ENCODE data around the gene BDNF. TPM values are rescaled to one million over a fixed set of nuclear protein-coding genes. Genes with fewer than 3 reads are reported as not detected.

Gene BDNF
- total RNA-seq, 1 donor from 2014 or later = 4.3 TPM

DNA sequence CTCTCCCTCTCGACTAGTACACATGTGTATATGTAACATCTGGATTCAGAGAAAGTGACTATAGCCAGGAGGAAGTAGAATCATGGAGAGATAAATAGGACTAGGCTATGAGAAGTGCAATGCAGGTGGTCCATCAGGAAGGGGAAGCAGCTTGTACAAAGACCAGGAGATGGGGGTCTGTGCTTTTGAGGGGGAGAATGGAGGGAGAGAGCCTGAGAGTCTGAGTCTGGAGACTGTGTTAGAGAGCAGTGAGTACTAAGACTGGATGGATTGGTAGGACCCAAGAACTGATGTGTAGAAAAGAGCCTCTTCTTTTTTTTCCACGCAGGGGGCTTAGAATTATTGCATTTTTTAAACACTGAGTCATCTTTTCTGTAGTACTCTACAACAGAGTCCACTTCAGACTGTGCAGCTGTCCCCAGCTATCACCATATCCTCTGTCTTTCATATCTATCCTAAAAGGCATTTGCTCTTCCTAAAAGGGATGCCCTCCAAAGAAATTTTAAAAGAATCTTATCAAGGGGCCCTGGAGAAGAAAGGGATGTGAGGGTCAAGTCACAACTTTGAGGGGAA is 80.4 kb downstream of the BDNF start:
- no peak for ATAC-seq
- TF ChIP-seq, protein P1, sequence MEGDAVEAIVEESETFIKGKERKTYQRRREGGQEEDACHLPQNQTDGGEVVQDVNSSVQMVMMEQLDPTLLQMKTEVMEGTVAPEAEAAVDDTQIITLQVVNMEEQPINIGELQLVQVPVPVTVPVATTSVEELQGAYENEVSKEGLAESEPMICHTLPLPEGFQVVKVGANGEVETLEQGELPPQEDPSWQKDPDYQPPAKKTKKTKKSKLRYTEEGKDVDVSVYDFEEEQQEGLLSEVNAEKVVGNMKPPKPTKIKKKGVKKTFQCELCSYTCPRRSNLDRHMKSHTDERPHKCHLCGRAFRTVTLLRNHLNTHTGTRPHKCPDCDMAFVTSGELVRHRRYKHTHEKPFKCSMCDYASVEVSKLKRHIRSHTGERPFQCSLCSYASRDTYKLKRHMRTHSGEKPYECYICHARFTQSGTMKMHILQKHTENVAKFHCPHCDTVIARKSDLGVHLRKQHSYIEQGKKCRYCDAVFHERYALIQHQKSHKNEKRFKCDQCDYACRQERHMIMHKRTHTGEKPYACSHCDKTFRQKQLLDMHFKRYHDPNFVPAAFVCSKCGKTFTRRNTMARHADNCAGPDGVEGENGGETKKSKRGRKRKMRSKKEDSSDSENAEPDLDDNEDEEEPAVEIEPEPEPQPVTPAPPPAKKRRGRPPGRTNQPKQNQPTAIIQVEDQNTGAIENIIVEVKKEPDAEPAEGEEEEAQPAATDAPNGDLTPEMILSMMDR (IDR thresholded peaks at IDR 0.05) = no peak
- Histone ChIP-seq H3K36me3 (no peaks in the 10 kb centered on the region), H3K4me3 (no peak overlapping the region), H3K27ac (no peak overlapping the region), H3K4me1 (no peaks in the 10 kb centered on the region), H3K27me3 (no peaks in the 10 kb centered on the region), H3K9me3 (no peaks in the 10 kb centered on the region)
- DNase-seq = no peak
- intact Hi-C loops (cut with DNase I) = no loop called here

DNA sequence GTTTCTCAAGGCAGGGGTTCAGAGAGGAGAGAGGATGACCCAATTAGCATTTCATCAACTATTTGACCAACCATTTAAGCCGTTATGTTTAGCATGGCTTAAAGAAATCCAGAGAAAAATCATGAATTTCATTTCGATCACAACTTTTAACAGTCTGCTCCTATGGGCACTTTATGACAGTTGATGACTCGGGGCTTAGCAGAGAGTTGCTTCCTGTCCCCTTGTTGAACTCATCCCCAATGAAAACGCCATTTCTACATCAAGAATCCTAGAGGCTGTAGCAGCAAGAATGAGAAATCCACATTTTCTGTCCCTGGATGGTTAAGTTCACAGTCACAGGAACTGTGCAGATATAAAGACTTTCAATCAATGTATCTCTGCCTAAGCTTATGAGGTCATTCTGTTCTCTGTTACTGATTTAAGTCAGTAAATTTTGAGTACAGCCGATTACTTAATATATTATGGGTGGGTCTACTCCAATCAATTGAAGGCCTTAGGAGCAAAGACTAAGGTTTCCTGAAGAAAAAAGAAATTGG is 81.1 kb downstream of the BDNF start:
- TF ChIP-seq, protein P1 (IDR thresholded peaks at IDR 0.05) = no peak
- Histone ChIP-seq H3K4me3 (no peak overlapping the region), H3K4me1 (no peaks in the 10 kb centered on the region), H3K27me3 (no peaks in the 10 kb centered on the region), H3K36me3 (no peaks in the 10 kb centered on the region), H3K9me3 (no peaks in the 10 kb centered on the region), H3K27ac (no peak overlapping the region)
- intact Hi-C loops (cut with DNase I) = no loop called here
- ATAC-seq = no peak
- no peak for DNase-seq

DNA sequence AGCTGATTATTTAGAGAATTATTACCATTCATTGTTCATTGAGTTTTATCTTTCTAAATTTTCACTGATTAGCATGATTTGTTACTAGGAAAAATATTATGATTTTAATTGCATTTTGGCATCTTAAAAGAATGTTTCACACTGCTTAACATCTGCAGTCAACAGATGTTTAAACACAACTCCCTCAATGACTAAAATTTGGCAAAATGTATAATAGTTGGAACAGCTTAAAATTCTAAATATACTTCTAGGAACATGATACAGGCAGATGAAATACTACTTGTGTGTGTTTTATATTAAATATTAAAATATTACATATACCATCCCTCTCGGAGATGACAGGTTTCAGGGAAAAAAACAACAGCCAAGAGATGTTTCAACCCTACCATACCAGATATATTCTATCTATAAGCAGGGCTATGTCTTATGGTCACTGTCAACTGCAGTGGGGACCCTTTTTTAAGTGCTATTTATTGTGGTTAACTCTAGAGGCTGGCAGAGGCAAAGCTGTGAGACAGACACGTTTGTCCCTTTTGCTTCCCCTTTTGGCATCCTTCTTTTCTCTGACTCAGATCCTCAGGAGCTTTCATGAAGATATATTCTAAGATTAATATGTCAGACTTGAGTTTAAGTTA is 81.9 kb downstream of the BDNF start:
- Histone ChIP-seq H3K36me3 (no peaks in the 10 kb centered on the region), H3K9me3 (no peaks in the 10 kb centered on the region), H3K4me3 (no peak overlapping the region), H3K27ac (no peak overlapping the region), H3K27me3 (no peaks in the 10 kb centered on the region), H3K4me1 (no peaks in the 10 kb centered on the region)
- DNase-seq = no peak
- intact Hi-C loops (cut with DNase I) = no loop called here
- TF ChIP-seq, protein P1 (IDR thresholded peaks at IDR 0.05) = no peak
- no peak for ATAC-seq

DNA sequence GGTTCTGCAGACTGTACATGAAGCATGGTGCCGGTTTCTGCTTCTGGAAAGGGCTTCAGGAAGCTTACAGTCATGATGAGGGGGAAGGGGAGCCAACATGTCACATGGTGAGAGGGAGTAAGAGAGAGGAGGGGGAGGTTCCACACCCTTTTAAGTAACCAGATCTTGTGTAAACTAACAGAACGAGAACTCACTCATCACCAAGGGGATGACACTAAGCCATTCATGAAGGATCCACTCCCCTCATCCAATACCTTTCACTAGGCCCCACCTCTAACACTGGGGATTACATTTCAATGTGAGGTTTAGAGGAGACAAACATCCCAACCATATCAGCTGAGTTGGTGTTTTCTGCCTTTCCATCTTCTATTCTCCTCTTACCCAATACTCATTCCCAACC is 83.5 kb downstream of the BDNF start:
- Histone ChIP-seq H3K4me3 (no peak overlapping the region), H3K4me1 (no peaks in the 10 kb centered on the region), H3K36me3 (no peaks in the 10 kb centered on the region), H3K27ac (no peak overlapping the region), H3K27me3 (no peaks in the 10 kb centered on the region), H3K9me3 (no peaks in the 10 kb centered on the region)
- no peak for ATAC-seq
- intact Hi-C loops (cut with DNase I) = no loop called here
- TF ChIP-seq, protein P1 (IDR thresholded peaks at IDR 0.05) = no peak
- no peak for DNase-seq

GRCh38 chr11:27615833-27616232 is 84.4 kb downstream of the BDNF start:
- DNase-seq (no peak), ATAC-seq (no peak)
- H3K27me3 ChIP-seq = no peaks in the 10 kb centered on the region
- TF ChIP-seq, protein P1 (IDR thresholded peaks at IDR 0.05) = no peak
- no peak overlapping the region for H3K27ac ChIP-seq
- H3K4me3 ChIP-seq = no peak overlapping the region
- intact Hi-C loops (cut with DNase I) = no loop called here
- H3K4me1 ChIP-seq = no peaks in the 10 kb centered on the region
- H3K9me3 ChIP-seq = no peaks in the 10 kb centered on the region
- no peaks in the 10 kb centered on the region for H3K36me3 ChIP-seq

Measured in upper lobe of right lung (tissue), 1 donor.